VCaP (cell line): ENCODE data around the gene TPRN.

ENCODE experiments used
- H3K27ac ChIP-seq: fragments of 450-650 bp; 2 replicates; pipeline ENCODE4 v1.5.1; 2017
- TF ChIP-seq, protein P1 (sequence below): fragments of 450-650 bp; conservative IDR thresholded peaks from 2 replicates; pipeline ENCODE4 v1.5.1; 2017; ENCODE audit warnings: mild to moderate bottlenecking, moderate library complexity

The TPRN gene

DNA sequence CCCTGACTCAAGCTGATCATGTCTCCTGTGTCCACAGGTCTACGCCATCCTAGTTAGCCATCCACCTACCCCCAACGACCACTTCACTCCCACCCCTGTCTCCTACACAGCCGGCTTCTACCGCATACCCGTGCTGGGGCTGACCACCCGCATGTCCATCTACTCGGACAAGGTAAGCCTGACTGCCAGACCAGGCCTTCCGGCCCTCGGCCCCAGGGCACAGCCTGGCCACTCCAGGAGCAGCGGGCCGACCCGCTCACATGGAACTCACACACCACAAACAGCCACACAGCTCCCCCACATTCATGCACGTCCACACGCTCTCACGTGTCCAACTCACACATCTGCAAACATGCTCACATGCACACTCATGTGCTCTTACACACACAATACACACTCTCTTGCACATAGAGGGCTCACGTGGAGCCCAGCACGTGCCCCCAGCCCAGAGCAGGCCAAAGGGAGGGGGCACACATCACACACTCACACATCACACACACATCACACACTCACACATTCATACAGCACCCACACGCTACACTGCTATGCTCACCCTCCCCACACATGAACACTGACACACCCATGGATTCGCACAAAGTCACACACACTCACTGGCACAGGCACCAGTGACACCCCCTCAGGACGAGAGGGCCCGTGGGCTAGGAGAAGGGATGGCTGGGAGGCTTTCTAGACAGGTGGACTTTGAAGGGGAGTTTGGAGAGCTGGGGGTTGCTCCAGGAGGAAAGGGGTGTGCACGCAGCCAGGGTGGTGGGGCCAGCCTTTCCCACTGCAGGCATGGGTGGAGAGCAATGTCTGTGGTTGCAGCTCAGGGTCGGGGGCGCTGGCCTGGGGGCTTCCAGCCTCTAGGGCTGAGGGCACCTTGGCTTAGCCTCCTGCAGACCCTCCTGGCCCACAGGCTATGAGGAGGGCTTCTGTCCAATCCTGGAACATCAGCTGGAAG lies 58.3 kb downstream of the TPRN start:
- no peak overlapping the region for H3K27ac ChIP-seq
- TF ChIP-seq, protein P1, sequence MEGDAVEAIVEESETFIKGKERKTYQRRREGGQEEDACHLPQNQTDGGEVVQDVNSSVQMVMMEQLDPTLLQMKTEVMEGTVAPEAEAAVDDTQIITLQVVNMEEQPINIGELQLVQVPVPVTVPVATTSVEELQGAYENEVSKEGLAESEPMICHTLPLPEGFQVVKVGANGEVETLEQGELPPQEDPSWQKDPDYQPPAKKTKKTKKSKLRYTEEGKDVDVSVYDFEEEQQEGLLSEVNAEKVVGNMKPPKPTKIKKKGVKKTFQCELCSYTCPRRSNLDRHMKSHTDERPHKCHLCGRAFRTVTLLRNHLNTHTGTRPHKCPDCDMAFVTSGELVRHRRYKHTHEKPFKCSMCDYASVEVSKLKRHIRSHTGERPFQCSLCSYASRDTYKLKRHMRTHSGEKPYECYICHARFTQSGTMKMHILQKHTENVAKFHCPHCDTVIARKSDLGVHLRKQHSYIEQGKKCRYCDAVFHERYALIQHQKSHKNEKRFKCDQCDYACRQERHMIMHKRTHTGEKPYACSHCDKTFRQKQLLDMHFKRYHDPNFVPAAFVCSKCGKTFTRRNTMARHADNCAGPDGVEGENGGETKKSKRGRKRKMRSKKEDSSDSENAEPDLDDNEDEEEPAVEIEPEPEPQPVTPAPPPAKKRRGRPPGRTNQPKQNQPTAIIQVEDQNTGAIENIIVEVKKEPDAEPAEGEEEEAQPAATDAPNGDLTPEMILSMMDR, result no peak
